ENCODE results near the gene RASSF5.

DNA sequence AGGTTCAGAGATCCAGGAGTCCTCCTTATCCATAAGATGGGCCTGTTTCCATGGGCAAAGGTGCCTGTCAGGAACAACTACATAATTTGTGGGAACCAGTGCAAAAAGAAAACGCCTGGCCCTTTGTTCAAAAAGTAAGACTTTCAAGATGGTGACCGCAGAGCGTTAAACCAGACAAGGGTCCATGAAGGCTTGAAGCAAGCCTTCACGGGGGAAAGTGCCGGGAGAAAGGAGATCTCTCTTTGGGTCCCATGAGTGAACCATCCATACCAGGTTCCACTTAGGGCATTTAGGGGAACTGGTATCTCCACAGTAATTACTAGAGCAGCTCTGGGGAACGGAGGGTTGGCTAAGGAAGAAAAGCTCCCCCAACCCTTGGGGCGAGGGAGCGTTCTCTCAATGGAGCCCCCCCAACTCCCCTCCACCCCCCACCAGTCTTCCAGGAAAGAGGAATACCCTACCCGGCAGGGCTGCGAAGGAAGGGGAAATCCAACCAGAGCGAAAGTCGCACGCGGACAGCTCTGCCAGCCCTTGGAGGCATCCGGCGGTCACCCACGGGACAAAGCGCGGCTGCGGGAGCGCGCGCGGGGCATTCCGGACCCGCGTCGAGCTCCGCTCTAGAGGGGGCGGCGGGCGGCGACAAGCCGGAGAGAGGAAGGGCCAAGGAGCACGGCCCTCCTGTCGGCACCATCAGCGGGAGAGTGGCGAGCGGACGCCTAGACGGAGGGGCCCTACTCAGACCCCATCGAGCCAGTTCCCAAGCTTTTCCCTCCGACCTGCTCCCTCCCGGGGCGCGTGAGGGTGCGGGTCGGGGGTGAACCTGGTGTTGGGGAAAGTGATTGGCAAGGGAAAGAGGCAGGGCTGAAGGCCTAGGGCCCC, 687 bp upstream of the RASSF5 start:
- TF ChIP-seq, protein P1, sequence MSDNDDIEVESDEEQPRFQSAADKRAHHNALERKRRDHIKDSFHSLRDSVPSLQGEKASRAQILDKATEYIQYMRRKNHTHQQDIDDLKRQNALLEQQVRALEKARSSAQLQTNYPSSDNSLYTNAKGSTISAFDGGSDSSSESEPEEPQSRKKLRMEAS (IDR thresholded peaks at IDR 0.05; ENCODE audit: low read depth): no peak
- TF ChIP-seq YY1 (IDR thresholded peaks at IDR 0.05; ENCODE audit: low read depth) (no peak), TAF1 (IDR thresholded peaks at IDR 0.05; ENCODE audit: borderline replicate concordance, low read depth, low read length) (no peak), POLR2AphosphoS5 (IDR thresholded peaks at IDR 0.05; ENCODE audit: low read depth, low read length) (no peak), EP300 (IDR thresholded peaks at IDR 0.05; ENCODE audit: borderline replicate concordance in 1 of 2, low read depth in 1 of 2, low read length in 1 of 2) (no peak), TCF12 (IDR thresholded peaks at IDR 0.05) (no peak), RFX5 (IDR thresholded peaks at IDR 0.05; ENCODE audit: low read length) (no peak), NFIC (IDR thresholded peaks at IDR 0.05; ENCODE audit: borderline replicate concordance) (no peak)
- TF ChIP-seq, protein P2, sequence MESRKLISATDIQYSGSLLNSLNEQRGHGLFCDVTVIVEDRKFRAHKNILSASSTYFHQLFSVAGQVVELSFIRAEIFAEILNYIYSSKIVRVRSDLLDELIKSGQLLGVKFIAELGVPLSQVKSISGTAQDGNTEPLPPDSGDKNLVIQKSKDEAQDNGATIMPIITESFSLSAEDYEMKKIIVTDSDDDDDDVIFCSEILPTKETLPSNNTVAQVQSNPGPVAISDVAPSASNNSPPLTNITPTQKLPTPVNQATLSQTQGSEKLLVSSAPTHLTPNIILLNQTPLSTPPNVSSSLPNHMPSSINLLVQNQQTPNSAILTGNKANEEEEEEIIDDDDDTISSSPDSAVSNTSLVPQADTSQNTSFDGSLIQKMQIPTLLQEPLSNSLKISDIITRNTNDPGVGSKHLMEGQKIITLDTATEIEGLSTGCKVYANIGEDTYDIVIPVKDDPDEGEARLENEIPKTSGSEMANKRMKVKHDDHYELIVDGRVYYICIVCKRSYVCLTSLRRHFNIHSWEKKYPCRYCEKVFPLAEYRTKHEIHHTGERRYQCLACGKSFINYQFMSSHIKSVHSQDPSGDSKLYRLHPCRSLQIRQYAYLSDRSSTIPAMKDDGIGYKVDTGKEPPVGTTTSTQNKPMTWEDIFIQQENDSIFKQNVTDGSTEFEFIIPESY (IDR thresholded peaks at IDR 0.05; ENCODE audit: borderline replicate concordance, low read depth): no peak
- TF ChIP-seq, protein P3, sequence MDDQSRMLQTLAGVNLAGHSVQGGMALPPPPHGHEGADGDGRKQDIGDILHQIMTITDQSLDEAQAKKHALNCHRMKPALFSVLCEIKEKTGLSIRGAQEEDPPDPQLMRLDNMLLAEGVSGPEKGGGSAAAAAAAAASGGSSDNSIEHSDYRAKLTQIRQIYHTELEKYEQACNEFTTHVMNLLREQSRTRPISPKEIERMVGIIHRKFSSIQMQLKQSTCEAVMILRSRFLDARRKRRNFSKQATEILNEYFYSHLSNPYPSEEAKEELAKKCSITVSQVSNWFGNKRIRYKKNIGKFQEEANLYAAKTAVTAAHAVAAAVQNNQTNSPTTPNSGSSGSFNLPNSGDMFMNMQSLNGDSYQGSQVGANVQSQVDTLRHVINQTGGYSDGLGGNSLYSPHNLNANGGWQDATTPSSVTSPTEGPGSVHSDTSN (IDR thresholded peaks at IDR 0.05): no peak
- TF ChIP-seq, protein P4, sequence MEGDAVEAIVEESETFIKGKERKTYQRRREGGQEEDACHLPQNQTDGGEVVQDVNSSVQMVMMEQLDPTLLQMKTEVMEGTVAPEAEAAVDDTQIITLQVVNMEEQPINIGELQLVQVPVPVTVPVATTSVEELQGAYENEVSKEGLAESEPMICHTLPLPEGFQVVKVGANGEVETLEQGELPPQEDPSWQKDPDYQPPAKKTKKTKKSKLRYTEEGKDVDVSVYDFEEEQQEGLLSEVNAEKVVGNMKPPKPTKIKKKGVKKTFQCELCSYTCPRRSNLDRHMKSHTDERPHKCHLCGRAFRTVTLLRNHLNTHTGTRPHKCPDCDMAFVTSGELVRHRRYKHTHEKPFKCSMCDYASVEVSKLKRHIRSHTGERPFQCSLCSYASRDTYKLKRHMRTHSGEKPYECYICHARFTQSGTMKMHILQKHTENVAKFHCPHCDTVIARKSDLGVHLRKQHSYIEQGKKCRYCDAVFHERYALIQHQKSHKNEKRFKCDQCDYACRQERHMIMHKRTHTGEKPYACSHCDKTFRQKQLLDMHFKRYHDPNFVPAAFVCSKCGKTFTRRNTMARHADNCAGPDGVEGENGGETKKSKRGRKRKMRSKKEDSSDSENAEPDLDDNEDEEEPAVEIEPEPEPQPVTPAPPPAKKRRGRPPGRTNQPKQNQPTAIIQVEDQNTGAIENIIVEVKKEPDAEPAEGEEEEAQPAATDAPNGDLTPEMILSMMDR (IDR thresholded peaks at IDR 0.05): no peak
